HG03342 (cell line): Measurements from ENCODE around the gene C22orf23.

Experiments
- ATAC-seq: cut with Tn5 transposase; IDR thresholded peaks from one replicate; pipeline ENCODE4 v1.9.1; 2021; ENCODE audit warnings: mild to moderate bottlenecking, moderate library complexity; ENCODE audit not compliant: unreplicated experiment

The C22orf23 gene

DNA sequence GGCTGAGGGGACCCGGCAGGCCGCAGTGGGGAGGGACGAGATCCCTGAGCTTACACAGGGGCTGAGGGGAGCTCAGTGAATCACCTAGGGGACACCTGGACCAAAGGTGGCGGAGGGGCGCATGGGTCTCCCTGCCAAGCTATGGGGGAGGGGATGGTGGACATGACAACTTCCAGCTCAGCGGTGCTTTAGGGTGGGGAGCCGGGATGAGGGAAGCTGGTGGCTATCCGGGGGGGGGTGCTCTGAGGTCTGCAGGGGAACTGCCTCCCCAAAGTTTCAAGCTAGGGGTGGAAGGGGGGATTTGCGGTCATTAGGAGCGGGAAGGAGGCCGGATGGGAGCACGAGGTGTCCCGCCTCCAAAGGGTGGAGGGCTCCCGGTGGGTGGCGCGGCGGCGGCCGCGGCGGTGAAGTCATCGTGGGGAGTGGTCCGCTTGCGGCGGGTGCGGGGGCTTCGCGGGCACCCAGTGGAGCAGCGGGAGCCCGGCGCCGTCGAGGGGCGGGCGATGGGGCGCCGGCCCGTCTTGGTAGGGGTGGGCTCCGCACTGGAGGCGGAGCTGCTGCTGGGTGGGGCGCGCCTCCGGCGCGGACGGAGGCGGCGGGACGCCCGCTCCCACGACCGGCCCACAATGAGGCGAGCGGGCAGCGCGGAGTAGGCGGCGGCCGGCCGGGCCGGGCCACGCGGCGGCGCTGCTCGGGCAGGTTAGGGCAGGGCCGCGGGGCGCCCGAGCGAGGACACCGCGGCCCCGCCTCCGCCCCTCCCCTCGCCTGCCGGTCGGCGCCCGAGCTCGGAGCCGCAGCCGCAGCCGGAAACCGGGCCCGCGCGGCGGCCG, 47.7 kb downstream of the C22orf23 start, which contains the start of gene MICALL1:
Gene MICALL1 (plus strand): TSS at position 764 of the 830 bp plus-strand sequence. CDS start 126 bp downstream, outside the sequence.
- peak; percentile 68 for ATAC-seq

DNA sequence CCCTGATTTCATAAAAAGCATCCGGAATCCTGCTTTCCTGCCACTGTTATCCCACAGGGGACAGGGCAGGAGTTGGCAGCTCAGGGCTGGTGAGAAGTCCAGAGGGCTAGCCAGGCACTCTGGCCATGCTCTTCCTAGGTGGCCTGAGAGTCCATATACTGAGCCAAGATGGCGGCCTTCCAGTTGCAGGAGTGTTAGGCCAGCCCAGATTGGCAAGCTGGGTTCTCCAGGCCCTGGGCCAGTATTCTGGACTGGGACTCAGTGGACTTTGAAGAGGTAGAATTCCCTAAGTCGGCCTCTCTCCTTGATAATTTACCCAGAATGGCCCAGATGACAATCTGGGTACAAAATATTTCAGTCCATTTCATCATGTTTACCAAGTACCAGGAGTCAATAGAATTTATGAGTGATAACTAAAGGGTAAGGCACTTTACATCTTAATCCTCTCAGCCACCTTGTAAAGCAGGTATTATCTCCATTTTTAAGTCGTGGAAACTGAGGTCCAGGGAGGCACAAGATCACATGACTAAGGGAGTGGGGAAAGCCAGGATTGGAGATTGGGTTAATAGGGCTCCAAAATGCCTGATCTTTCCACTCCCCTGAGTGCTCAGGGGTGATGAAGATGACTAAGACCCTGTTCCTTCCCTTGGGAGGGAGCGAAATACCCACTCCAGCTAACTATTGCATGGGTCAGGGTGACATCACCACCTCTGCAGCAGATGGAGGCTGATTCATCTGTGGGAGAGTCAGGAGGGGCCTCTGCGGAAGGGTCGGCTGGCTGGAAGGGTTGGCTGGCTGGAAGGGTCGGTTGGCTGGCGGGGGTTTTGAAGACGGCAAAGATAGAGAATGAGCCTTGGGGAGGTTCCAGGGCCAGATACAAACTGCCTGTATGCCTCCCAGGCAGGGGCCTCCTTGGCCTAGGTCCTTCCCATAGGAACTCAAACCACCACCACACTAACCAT, 48.5 kb downstream of the C22orf23 start:
- ATAC-seq = no peak

DNA sequence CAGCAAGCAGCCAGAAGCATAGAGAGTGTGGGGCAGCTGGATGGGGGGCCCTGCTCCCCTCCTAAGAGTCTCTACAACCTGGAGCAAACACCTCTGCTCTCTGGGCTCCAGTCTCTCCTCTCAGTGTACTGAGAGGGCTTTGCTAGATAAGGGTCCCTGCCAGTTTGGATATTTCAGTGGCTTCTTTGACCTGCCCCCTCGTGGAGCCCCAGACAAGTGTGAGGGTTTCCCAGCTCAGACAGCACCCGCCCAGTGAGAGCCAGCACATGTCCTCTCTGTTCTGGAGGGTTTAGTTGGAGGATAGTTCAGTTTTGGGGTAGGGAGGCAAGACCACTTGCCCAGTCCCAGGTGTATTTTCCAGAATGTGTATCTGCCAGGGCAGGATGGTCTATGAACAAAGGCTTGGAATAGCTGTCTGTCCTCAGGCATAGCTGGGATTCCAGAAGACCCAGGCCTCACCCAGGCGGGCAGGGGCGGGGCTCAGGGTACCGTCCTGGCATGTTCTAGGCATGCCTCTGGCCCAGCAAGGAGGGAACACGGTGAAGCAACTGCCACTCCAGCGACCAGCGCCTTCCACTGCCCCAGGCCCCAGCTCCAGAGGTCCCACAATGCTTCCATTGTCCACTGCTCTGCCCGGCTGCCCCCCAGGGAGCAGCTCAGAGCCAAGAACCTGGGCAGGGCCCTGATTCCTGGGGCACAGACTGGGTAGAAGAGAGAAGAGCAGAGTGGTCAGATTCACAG, 54.8 kb downstream of the C22orf23 start:
- ATAC-seq = no peak

- ATAC-seq = no peak
These were observed 55.6 kb downstream of the C22orf23 start for GRCh38 chr22:37897807-37898206.

DNA sequence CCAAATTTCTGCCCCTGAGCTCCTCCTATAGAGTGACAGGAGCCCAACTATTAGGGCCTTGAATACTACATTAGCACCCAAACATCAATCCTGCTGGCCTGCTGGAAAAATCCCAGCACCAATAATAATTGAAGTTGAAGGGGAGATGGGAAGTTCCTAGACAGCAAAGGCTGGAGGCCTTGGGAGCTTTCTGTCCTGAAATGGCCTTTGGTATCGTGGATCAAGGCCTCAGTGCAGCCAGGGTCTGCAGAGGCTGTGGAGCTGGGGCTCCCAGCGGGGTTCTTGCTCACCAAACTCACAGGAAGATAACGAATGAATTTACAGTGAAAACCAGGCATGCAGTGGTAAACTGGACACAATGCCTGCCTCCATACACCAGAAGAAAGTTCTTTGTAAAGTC, 56.5 kb downstream of the C22orf23 start:
- ATAC-seq = no peak

- ATAC-seq = peak; percentile 75
These were observed 57.2 kb downstream of the C22orf23 start for GRCh38 chr22:37896181-37896592.

DNA sequence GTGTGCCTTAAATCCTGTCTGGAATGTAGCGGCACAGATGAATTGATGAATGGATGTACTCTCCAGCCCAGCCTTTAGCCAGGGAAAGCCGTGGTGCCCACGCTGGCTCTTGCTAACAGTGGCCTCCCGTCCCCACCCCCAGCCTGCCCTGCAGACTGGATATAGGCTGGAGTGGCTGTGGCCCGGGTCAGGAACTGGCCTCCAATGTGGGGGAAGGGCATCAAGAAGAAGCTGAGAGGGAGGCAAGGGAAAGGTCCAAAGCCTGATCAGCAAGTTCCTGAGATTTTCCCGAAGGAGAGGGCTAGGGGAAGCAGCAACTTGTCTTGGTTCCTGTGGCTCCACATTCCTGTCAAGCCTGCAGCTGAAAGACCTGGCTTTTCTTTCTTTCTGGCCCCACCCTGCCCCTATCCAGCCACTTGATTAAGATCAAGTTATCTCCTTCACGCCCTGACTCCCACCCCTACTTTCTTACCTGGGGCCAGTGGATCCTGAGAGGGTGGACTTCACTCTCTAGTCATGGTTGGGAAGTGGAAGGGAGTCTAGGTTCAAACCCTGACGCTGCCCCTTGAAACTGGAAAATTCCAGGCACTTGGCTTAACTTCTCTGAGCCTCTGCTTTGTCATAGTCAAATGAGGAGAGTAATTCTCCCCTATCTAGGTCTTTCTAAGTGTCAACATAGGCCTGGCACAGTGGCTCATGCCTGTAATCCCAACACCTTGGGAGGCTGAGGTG, 58.3 kb downstream of the C22orf23 start:
- ATAC-seq = no peak

DNA sequence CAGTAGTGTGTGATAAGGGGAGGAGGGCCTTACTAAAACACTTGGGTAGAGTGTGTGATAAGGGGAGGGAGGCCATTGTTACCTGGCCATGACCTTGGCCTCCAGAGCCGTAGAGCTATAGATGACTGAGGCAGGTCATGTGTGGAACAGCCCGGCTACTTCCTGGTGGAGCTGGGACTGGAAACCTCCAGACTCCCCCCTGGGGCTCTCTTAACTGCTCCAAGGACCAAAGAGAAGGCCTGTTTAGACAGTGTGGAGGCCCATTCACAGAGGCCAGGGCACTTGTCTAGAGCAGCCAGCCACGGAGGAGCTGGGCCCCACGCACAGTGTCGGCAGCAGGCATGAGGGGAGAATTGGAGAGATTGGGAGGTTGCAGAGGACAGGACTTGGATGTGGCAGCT, 59.8 kb downstream of the C22orf23 start:
- ATAC-seq = no peak
